NCI-H82 (cell line): Measurements from ENCODE around the gene SEPTIN8.

ENCODE experiments used
- DNase-seq: peaks from one replicate; lab custom pipeline; 2025; lab: John Stamatoyannopoulos, UW

The SEPTIN8 gene

DNA sequence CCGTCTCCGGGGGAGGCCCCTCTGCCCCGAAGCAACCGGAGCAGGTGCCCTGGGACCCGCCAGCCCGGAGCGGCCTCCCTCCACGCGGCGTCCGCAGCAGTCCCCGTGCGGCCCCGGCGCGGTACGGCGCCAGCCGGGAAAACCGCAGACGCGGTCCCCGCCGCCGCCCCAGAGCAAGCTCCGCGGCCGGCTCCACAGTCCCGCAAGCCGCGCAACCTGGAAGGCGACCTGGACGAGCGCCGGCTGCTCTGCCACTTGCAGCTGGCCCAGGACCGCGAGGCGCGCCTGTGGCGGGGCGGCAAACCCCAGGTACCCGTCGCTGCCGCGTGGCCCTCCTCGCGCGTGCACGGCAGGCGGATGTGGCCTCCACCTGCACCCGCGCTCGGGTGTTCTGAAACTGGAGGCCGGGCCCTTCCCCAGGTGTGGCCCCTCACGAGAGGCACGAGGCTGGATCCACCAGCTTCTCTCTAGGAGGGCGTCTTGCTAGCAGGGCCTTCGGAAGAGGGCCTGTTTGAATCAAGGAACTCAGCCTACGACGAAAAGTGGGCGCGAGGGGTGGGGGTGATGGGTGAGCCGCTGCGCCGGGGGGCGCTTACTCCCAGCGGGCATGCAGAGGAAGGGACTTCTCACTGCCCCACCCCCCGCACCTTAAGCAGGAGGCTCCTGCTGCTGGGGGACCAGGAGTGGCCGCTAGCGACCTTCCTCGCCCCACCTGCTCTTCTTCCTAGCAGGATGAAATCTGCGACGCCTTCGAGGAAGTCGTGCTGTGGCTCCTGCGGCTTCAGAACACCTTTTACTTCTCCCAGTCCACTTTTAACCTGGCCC, 29.2 kb downstream of the SEPTIN8 start:
- no peak for DNase-seq

- DNase-seq, result peak; percentile 4
Observed at GRCh38 chr5:132746954-132747615, 30.0 kb downstream of the SEPTIN8 start, which contains the start of gene CCNI2. Gene CCNI2 (plus strand): TSS chr5:132747426. CDS start chr5:132747496, 70 bp downstream.

- no peak for DNase-seq
Observed at GRCh38 chr5:132746592-132746953, 30.5 kb downstream of the SEPTIN8 start.

GRCh38 chr5:132744659-132745058, 32.4 kb downstream of the SEPTIN8 start:
- DNase-seq, result no peak

DNA sequence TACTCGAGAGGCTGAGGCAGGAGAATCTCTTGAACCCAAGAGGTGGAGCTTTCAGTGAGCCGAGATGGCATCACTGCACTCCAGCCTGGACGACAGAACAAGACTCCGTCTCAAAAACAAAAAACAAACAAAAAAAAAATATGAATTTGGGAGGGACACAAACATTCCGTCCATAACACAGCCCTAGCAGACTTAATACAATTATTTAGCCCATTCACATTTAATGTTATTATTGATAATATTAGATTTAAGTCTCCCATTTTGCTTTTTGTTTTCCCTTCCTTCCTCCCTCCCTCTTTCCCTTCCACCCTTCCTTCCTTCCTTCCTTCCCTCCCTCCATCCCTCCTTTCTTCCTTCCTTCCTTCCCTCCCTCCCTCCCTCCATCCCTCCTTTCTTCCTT, 34.4 kb downstream of the SEPTIN8 start:
- no peak for DNase-seq

GRCh38 chr5:132742158-132742557, 34.9 kb downstream of the SEPTIN8 start:
- DNase-seq, result no peak

- DNase-seq, result no peak
Observed at GRCh38 chr5:132739232-132739631, 37.8 kb downstream of the SEPTIN8 start.

DNA sequence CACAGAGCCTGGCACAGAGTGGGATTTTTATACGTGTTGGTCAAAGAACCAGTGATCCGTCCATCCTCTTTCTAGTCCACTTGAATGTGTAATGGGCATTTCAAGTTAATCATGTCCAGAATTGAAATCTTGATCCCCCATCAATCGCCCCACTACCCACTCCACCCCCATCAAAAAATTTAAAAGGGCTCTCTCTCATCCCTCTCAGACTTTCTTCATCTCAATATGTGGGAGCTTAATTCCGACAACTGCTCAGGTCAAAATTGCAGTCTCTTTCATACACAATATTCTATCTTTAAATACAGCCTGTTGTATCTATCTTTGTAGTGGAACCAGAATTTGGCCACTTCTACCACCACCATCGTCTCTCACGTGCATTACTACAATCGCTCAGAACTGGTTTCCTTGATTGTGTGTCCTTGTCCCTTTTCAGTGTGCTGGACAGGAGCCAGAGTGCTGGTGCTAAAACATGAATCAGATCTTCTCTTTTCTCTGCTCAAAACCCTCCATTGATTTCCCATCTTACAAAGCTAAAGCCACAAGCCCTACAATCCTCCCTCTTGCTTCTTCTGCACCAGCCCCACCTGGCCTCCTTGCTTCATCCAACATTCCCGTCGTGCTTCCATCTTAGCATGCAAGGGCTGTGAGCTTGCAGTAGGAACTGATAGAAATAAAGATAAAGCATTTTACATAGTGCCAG, 38.9 kb downstream of the SEPTIN8 start:
- no peak for DNase-seq

DNA sequence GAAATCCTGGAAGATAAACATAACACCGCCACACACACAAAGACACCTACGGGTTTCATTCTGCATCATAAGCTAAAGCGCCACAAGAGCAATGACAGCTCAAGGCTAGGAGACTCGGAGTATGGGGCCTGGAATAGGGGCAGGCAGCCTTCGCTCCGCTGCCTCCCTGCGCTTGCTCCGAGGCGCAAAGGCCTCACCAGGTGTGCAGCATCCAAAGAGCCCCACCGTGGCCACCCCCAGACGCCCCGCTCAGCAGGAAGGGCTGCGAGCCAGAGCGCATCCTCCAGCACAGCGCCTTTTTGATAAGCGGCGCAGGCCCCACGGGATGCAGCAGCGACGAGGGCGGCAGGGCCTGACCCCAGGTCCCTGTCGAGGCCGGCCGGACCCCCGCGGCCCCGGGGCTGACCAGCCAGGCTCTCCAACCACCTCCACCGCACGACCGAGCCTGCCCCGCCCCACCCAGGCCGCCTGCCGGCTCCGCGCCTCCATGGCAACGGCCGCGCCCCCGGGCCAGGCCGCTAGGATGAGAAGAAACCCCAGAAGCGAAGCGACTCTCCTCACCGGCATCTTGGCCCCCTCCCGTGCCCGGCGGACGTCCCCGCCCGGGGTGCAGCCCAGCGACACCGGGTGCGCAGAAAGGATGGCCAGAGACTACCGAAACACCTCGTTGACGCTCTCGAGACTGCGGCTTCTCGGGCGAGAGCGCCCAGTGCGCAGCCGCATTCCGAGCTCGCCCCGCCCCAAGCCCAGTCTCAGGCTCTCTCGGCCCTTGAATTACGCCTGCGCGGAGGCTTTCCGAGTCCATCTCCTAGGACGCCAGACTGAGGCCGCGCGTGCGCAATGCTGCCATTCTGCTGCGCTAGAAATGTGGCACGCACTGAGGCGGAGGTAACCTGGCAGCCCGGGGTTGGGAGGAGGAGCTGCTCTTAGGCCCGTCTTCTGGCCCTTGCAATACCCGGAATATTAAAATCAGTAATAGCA, 39.9 kb downstream of the SEPTIN8 start, which contains the start of gene KIF3A:
KIF3A (minus strand) TSS at position 694 of the 981 bp plus-strand sequence; CDS start at position 567, 127 bp downstream.
- DNase-seq, result peak; percentile 97

DNA sequence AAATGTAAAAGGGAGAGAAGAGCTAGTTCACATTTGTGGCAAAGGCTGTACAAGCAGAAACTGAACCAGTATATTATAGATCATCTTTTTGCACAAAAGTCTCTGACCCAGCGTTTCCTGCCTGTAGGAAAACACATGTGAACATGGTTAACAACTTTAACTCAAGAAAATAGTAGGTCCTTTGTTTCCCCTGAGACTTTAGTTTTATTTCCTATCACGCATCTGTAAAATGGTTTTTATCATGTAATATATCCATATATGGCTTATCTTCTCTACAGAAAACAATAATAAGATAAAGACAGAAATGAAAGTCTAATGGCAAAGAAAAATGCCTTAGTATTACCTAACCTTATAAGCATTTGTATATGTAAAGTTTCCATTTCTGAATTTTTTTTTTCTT, 42.4 kb downstream of the SEPTIN8 start:
- no peak for DNase-seq

- no peak for DNase-seq
Observed at GRCh38 chr5:132733499-132734148, 43.4 kb downstream of the SEPTIN8 start.

DNA sequence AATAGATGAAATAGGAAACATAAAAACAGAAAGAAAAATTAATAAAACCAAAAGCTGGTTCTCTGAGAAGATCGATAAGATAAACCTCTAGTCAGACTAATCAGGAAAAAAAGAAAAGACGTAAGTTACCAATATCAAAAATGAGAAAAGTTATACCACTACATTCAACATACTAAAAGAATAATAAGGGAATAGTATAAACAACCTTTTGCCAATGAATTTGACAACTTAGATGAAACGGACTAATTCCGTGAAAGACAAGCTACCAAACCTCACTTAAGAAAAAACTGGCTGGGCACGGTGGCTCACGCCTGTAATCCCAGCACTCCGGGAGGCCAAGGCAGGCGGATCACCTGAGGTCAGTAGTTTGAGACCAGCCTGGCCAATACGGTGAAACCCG, 47.1 kb downstream of the SEPTIN8 start:
- DNase-seq, result no peak

DNA sequence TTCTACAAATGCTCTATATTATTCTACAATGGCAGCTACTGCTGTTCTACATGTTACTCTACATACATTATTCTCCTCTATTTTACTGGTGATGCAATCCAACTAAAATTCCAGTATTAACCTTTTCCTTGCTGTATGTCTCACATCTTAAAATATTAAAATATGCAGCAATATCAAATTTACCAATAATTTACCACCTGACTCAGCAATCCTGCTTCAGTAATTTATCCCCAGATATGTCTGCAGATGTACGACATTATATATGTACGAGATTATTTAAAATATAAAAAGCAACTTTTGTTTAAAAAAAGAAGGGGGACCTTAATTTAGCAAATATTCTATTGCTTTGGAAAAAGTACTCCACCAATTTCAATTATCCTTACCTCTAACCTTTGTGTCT, 51.3 kb downstream of the SEPTIN8 start:
- no peak for DNase-seq

GRCh38 chr5:132718544-132719312, 58.3 kb downstream of the SEPTIN8 start:
- no peak for DNase-seq

- no peak for DNase-seq
Observed at GRCh38 chr5:132714456-132715307, 62.4 kb downstream of the SEPTIN8 start.

DNA sequence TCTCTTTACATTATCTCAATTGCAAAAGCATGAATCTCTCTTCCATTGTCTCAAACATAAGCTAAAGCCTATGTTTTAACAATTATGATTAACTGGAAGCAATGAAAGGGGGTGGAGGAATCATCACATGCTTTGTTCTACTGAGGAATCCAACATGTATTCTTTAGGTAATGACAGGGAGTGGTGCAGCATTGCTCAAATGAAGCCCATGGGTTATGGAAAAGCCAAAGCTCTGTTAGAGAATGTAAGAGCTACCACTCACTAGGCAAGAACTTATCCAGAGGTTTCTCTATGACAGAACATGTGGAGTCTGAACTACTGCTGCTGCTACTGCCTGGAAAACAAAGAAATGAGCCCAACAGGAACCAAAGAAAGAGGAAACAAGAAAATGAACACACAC, 68.4 kb downstream of the SEPTIN8 start:
- no peak for DNase-seq

DNA sequence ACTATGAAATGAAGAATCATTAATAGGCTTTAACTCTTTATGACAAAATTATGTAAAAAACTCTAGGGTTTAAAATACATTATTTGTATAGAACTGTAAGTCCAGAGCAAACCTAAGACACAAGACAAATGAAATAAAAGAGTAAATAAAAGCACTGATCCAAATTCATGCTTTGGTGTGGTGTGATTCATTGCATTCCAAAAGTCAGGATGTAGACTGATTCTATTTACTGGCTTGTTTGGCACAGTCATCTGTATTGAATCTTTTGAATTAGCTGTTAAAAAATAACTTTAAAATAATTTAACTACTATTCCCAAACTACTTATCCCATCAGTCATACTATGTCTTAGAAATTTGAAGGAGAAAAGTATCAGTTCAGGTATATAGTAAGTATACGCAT, 72.2 kb downstream of the SEPTIN8 start:
- DNase-seq, result no peak
